Hepatocyte (in vitro differentiated cells): ENCODE data around the gene LINGO1.

Experiments used
- CTCF ChIP-seq: fragments of 200-600 bp; sonication (generic); IDR thresholded peaks from 2 replicates; pipeline ENCODE4 v1.5.1; 2016; ENCODE audit warnings: antibody characterized with exemption, mild to moderate bottlenecking; ENCODE audit not compliant: poor library complexity
- EZH2 ChIP-seq: fragments of 200-600 bp; sonication (generic); IDR thresholded peaks from 2 replicates; pipeline ENCODE4 v1.6.1; 2016; ENCODE audit warnings: antibody characterized with exemption, mild to moderate bottlenecking, borderline replicate concordance
- EZH2phosphoT487 ChIP-seq: fragments of 200-600 bp; sonication (generic); IDR thresholded peaks from one replicate; pipeline ENCODE4 v1.6.1; 2018; ENCODE audit warnings: antibody characterized with exemption, mild to moderate bottlenecking, low read depth, moderate library complexity; ENCODE audit not compliant: unreplicated experiment, severe bottlenecking

- no peak for TF ChIP-seq CTCF
- no peak for TF ChIP-seq EZH2
- TF ChIP-seq EZH2phosphoT487, result no peak
Observed at GRCh38 chr15:77581896-77582569, 50.7 kb downstream of the LINGO1 start.
